Nucleus accumbens (tissue), 56 donors: ENCODE results near the gene WASHC3.

Source experiments
- DNase-seq, 56 donors: peaks; one replicate each; lab custom pipeline; 2025; lab: John Stamatoyannopoulos, UW

The WASHC3 gene

GRCh38 chr12:101982307-101982706 lies 79.5 kb downstream of the WASHC3 start:
- DNase-seq: no peak

GRCh38 chr12:101981868-101982267 lies 79.9 kb downstream of the WASHC3 start:
- DNase-seq: no peak

- DNase-seq: no peak
These were observed 93.0 kb downstream of the WASHC3 start for GRCh38 chr12:101968770-101969169.

- DNase-seq: no peak
These were observed 94.3 kb downstream of the WASHC3 start for GRCh38 chr12:101967506-101967905.

GRCh38 chr12:101966496-101966895 lies 95.3 kb downstream of the WASHC3 start:
- no peak for DNase-seq

- DNase-seq: peak in 7 of 56 donors; percentile 0 to 28 (median 3)
These were observed 98.1 kb downstream of the WASHC3 start for GRCh38 chr12:101963697-101964096.
